H1 (cell line): ENCODE data around the gene MAPK8. TPM values are rescaled to one million over a fixed set of nuclear protein-coding genes. Genes with fewer than 3 reads are reported as not detected.

ENCODE experiments used
- CTCF ChIA-PET: fragments of 300-600 bp; sonication (Branson Sonifier 250); formaldehyde crosslinking; loops from one replicate; lab custom pipeline; 2021; ENCODE audit not compliant: partially characterized antibody; lab: Charles Lee
- POLR2A ChIA-PET: fragments of 300-600 bp; sonication (Branson Sonifier 250); formaldehyde crosslinking; loops from one replicate; lab custom pipeline; 2021; ENCODE audit warnings: inconsistent platforms; ENCODE audit not compliant: partially characterized antibody; lab: Charles Lee
- DNase-seq, 2 experiments: peaks; one replicate each; pipeline versions ENCODE4 v3.0.0 to v3.0.0-alpha.2; 2010 to 2022; ENCODE audit warnings: low spot score in 2 of 2, low read depth in 1 of 2, mixed read lengths in 1 of 2
- FAIRE-seq: peaks from 2 replicates; lab custom pipeline; 2011; peaks lifted over from hg19 to GRCh38; lab: Jason Lieb, UNC
- H2AFZ ChIP-seq: 2 replicates; pipeline ENCODE4 v1.8.1; 2012; ENCODE audit warnings: low read length, inconsistent platforms
- H2AK5ac ChIP-seq: 2 replicates; pipeline ENCODE4 v1.6.1; 2013; ENCODE audit warnings: low read depth, low read length
- H2BK120ac ChIP-seq: replicated peaks from 2 replicates; pipeline ENCODE3; 2013; ENCODE audit warnings: low read depth, low read length, inconsistent platforms
- H2BK12ac ChIP-seq: 2 replicates; pipeline ENCODE4 v1.6.1; 2013; ENCODE audit warnings: low read depth, low read length
- H2BK15ac ChIP-seq: 2 replicates; pipeline ENCODE4 v1.6.1; 2013; ENCODE audit warnings: low read length
- H2BK20ac ChIP-seq: 2 replicates; pipeline ENCODE4 v1.6.1; 2013; ENCODE audit warnings: low read length
- H2BK5ac ChIP-seq: 2 replicates; pipeline ENCODE4 v1.6.1; 2013; ENCODE audit warnings: low read depth, low read length
- H3K14ac ChIP-seq: 2 replicates; pipeline ENCODE4 v1.6.1; 2013; ENCODE audit warnings: inconsistent platforms; ENCODE audit not compliant: insufficient read length
- H3K18ac ChIP-seq: 2 replicates; pipeline ENCODE4 v1.6.1; 2013; ENCODE audit warnings: low read length; ENCODE audit errors: extremely low read depth
- H3K23ac ChIP-seq: 2 replicates; pipeline ENCODE4 v1.6.1; 2013; ENCODE audit warnings: inconsistent platforms; ENCODE audit not compliant: insufficient read length
- H3K23me2 ChIP-seq: 2 replicates; pipeline ENCODE4 v1.6.1; 2013; ENCODE audit warnings: low read depth, low read length
- H3K27ac ChIP-seq: 2 replicates; pipeline ENCODE4 v1.6.1; 2011; ENCODE audit warnings: low read depth, low read length, inconsistent platforms
- H3K27me3 ChIP-seq, 4 experiments: replicated peaks in 1 of 4; 1 replicate in 1 of 4; 2 replicates in 3 of 4; pipeline versions ENCODE4 v1.6.1 to v1.8.1; 2011 to 2013; ENCODE audit warnings: low read length in 3 of 4, mild to moderate bottlenecking in 3 of 4, inconsistent platforms in 2 of 4, mixed read lengths in 2 of 4, moderate library complexity in 1 of 4; ENCODE audit not compliant: control insufficient read depth in 3 of 4, insufficient read depth in 3 of 4; ENCODE audit errors: extremely low read depth in 1 of 4
- H3K36me3 ChIP-seq, 4 experiments: 2 replicates each; pipeline versions ENCODE4 v1.6.1 to v1.8.1; 2011 to 2013; ENCODE audit warnings: mild to moderate bottlenecking in 4 of 4, low read length in 3 of 4, moderate library complexity in 2 of 4, control low read depth in 1 of 4, inconsistent platforms in 1 of 4; ENCODE audit not compliant: insufficient read depth in 4 of 4, control insufficient read depth in 2 of 4
- H3K4ac ChIP-seq: replicated peaks from 2 replicates; pipeline ENCODE3; 2013; ENCODE audit warnings: low read length, low read depth, mixed read lengths, inconsistent platforms; ENCODE audit not compliant: insufficient read length
- H3K4me1 ChIP-seq, 4 experiments: replicated peaks in 1 of 4; 1 replicate in 1 of 4; 2 replicates in 3 of 4; pipeline versions ENCODE4 v1.6.1 to v1.8.1; 2011 to 2013; ENCODE audit warnings: low read length in 3 of 4, inconsistent platforms in 2 of 4, mixed read lengths in 1 of 4; ENCODE audit not compliant: insufficient read depth in 4 of 4, control insufficient read depth in 3 of 4
- H3K4me2 ChIP-seq, 2 experiments: 2 replicates each; pipeline versions ENCODE4 v1.6.1 to v1.8.1; 2011 to 2013; ENCODE audit warnings: low read depth in 2 of 2, low read length in 2 of 2, control low read depth in 1 of 2, inconsistent platforms in 1 of 2, mild to moderate bottlenecking in 1 of 2; ENCODE audit not compliant: insufficient read depth in 1 of 2
- H3K4me3 ChIP-seq, 4 experiments: fragments of 200-600, 300-600 bp in 1 of 4; sonication (generic), shearing (Covaris generic), sonication (Bioruptor Twin) in 1 of 4; 2 replicates each; pipeline versions ENCODE4 v1.5.1 to v1.8.1; 2011 to 2016; ENCODE audit warnings: low read length in 4 of 4, low read depth in 3 of 4, control low read depth in 2 of 4, inconsistent platforms in 2 of 4, mild to moderate bottlenecking in 2 of 4, mixed read lengths in 1 of 4, moderate library complexity in 1 of 4; ENCODE audit not compliant: insufficient read depth in 2 of 4; ENCODE audit errors: extremely low read depth in 1 of 4
- H3K56ac ChIP-seq: replicated peaks from 2 replicates; pipeline ENCODE3; 2013; ENCODE audit warnings: low read depth, mild to moderate bottlenecking, mixed read lengths, low read length, inconsistent platforms; ENCODE audit not compliant: insufficient read length
- H3K79me1 ChIP-seq: 2 replicates; pipeline ENCODE4 v1.6.1; 2013; ENCODE audit warnings: low read depth, low read length, control low read depth
- H3K79me2 ChIP-seq, 2 experiments: 2 replicates each; pipeline versions ENCODE4 v1.6.1 to v1.8.1; 2012 to 2013; ENCODE audit warnings: low read length in 2 of 2, mild to moderate bottlenecking in 2 of 2, inconsistent platforms in 1 of 2; ENCODE audit not compliant: insufficient read depth in 2 of 2, control insufficient read depth in 1 of 2
- H3K9ac ChIP-seq, 4 experiments: replicated peaks in 1 of 4; 1 replicate in 1 of 4; 2 replicates in 3 of 4; pipeline versions ENCODE4 v1.6.1 to v1.8.1; 2011 to 2013; ENCODE audit warnings: low read depth in 3 of 4, low read length in 3 of 4, control low read depth in 2 of 4, mild to moderate bottlenecking in 2 of 4, moderate library complexity in 2 of 4, inconsistent platforms in 1 of 4; ENCODE audit errors: extremely low read depth in 1 of 4
- H3K9me3 ChIP-seq, 2 experiments: 2 replicates each; pipeline versions ENCODE4 v1.6.1 to v1.8.1; 2012 to 2013; ENCODE audit warnings: mild to moderate bottlenecking in 2 of 2, moderate library complexity in 2 of 2, control low read depth in 1 of 2, inconsistent platforms in 1 of 2, low read depth in 1 of 2, low read length in 1 of 2, mixed read lengths in 1 of 2; ENCODE audit not compliant: insufficient read depth in 2 of 2
- H4K20me1 ChIP-seq, 2 experiments: replicated peaks in 1 of 2; 2 replicates each; pipeline versions ENCODE3 to v1.8.1; 2011 to 2013; ENCODE audit warnings: inconsistent platforms in 2 of 2, low read length in 2 of 2, mild to moderate bottlenecking in 1 of 2; ENCODE audit not compliant: insufficient read depth in 2 of 2, control insufficient read depth in 1 of 2
- H4K5ac ChIP-seq: 2 replicates; pipeline ENCODE4 v1.6.1; 2013; ENCODE audit warnings: low read length, low read depth, mixed read lengths, inconsistent platforms; ENCODE audit not compliant: insufficient read length
- H4K8ac ChIP-seq: 2 replicates; pipeline ENCODE4 v1.8.0; 2013; ENCODE audit warnings: mild to moderate bottlenecking, moderate library complexity, low read length, inconsistent platforms; ENCODE audit not compliant: insufficient read depth; ENCODE audit errors: extremely low read depth
- H4K91ac ChIP-seq: replicated peaks from 2 replicates; pipeline ENCODE3; 2013; ENCODE audit warnings: low read length, mixed read lengths, inconsistent platforms; ENCODE audit not compliant: insufficient read length
- BRCA1 ChIP-seq: IDR thresholded peaks from 2 replicates; pipeline ENCODE4 v1.6.1; 2012; ENCODE audit warnings: low read depth, low read length, improper control_type of control experiment
- GABPA ChIP-seq: IDR thresholded peaks from 2 replicates; pipeline ENCODE4 v1.6.1; 2011; ENCODE audit warnings: mild to moderate bottlenecking, low read length, moderate library complexity, borderline replicate concordance; ENCODE audit not compliant: insufficient read depth
- JUN ChIP-seq: IDR thresholded peaks from 2 replicates; pipeline ENCODE4 v1.6.1; 2011; ENCODE audit warnings: low read depth, mild to moderate bottlenecking, improper control_type of control experiment, low read length
- NRF1 ChIP-seq: IDR thresholded peaks from 2 replicates; pipeline ENCODE4 v1.6.1; 2011; ENCODE audit warnings: mild to moderate bottlenecking, low read depth, low read length, improper control_type of control experiment
- RAD21 ChIP-seq, 2 experiments: IDR thresholded peaks in 1 of 2; conservative IDR thresholded peaks in 1 of 2; 2 replicates each; pipeline ENCODE4 v1.6.1; 2011; ENCODE audit warnings: low read depth in 2 of 2, low read length in 2 of 2, improper control_type of control experiment in 1 of 2, inconsistent platforms in 1 of 2, mild to moderate bottlenecking in 1 of 2, moderate library complexity in 1 of 2
- SIN3A ChIP-seq, 2 experiments: IDR thresholded peaks in 1 of 2; conservative IDR thresholded peaks in 1 of 2; 2 replicates each; pipeline ENCODE4 v1.6.1; 2011 to 2012; ENCODE audit warnings: low read length in 2 of 2, improper control_type of control experiment in 1 of 2, low read depth in 1 of 2, mild to moderate bottlenecking in 1 of 2
- TAF7 ChIP-seq: optimal IDR thresholded peaks from 2 replicates; pipeline ENCODE3; 2011; ENCODE audit warnings: low read depth, mild to moderate bottlenecking, inconsistent platforms, low read length, moderate library complexity, borderline replicate concordance
- WGBS, 2 experiments: shearing (Covaris generic) in 1 of 2; methylation state at CpG; one replicate each; pipeline versions ENCODE4 v1.1.6 to v1.1.7; 2013 to 2015; ENCODE audit warnings: low lambda C conversion rate in 2 of 2, mixed read lengths in 2 of 2, inconsistent platforms in 1 of 2, low coverage in 1 of 2, missing lambda C conversion rate in 1 of 2; ENCODE audit not compliant: insufficient replicate concordance in 2 of 2, insufficient coverage in 1 of 2, insufficient read length in 1 of 2; ENCODE audit errors: extremely low coverage in 1 of 2, missing lambda C conversion rate in 1 of 2; 5-methylcytosine and 5-hydroxymethylcytosine counted together
- polyA plus RNA-seq, 7 experiments: library from polyadenylated mRNA; depleted of rRNA in 3 of 7; stranded (reverse) in 5 of 7; unstranded in 2 of 7; fragments of >200 nt in 5 of 7; fragments of 200-250 nt in 2 of 7; gene quantifications; 1 replicate in 5 of 7; 2 replicates in 1 of 7; 4 replicates in 1 of 7; pipeline versions ENCODE4 v1.2.1 to v1.2.3, GENCODE V29; 2011 to 2013; ENCODE audit warnings: missing spikeins in 2 of 7, mixed read lengths in 2 of 7
- total RNA-seq: library from RNA; stranded (reverse); fragmentation: NEBNext Ultra II Directional; extraction: Animal tissue kit (Norgen Biotek cat#: 25700); gene quantifications from 2 replicates; pipeline ENCODE4 v1.2.1, GENCODE V29; 2021

MAPK8 gene
- total and polyA plus RNA-seq, 2 of the 8 experiments (the other 6 are each of a cell fraction or from before 2014, with no cell fraction given), result 23.3 to 71.3 TPM

- Histone ChIP-seq H3K79me1 (no peaks in the 10 kb centered on the region; the same call in 1 of the 2 replicates), H3K4ac (no peak overlapping the region), H3K4me2 (no peak overlapping the region), H3K27me3 (no peaks in the 10 kb centered on the region), H2BK5ac (no peak overlapping the region), H4K20me1 (peaks cover 0 to 3% of the 10 kb centered on the region in 2 experiments), H4K91ac (no peak overlapping the region), H2BK12ac (no peak overlapping the region), H3K4me1 (no peaks in the 10 kb centered on the region; a peak in 1 of 7 replicates), H3K23me2 (no peaks in the 10 kb centered on the region), H3K9me3 (no peaks in the 10 kb centered on the region), H2BK120ac (no peak overlapping the region), H3K79me2 (peaks cover 0 to 69% of the 10 kb centered on the region in 2 experiments; a peak in 2 of 4 replicates), H3K36me3 (no peaks in the 10 kb centered on the region), H3K18ac (no peak overlapping the region), H4K5ac (no peak overlapping the region), H3K23ac (no peak overlapping the region), H2BK15ac (no peak overlapping the region), H3K14ac (no peak overlapping the region), H2AFZ (no peak overlapping the region), H3K4me3 (no peak overlapping the region), H2AK5ac (no peak overlapping the region), H2BK20ac (no peak overlapping the region), H3K27ac (no peak overlapping the region), H3K56ac (no peak overlapping the region), H3K9ac (no peak overlapping the region), H4K8ac (no peak overlapping the region)
- POLR2A ChIA-PET, result no interaction called here
- FAIRE-seq (no peak), DNase-seq (no peak)
- CTCF ChIA-PET, result interaction anchor here (0.6 kb wide), 1 partner anchor 199 kb away, joined by 3 read pairs; no protein-coding TSS in a partner anchor
- WGBS, 2 experiments, result 86% methylated on average over 5 of the region's 5 CpGs; no CpG with 5 or more reads in 1 of the 2 experiments
- TF ChIP-seq NRF1 (no peak), SIN3A (conservative IDR thresholded peaks at IDR 0.05 in 1 of 2, IDR thresholded peaks at IDR 0.05 in 1 of 2; ENCODE audit: low read depth in 1 of 2, low read length in 2 of 2) (no peak), RAD21 (IDR thresholded peaks at IDR 0.05 in 1 of 2, conservative IDR thresholded peaks at IDR 0.05 in 1 of 2; ENCODE audit: low read depth in 2 of 2, low read length in 2 of 2) (no peak), BRCA1 (no peak), GABPA (no peak), TAF7 (no peak), JUN (no peak)
These were observed 52.4 kb downstream of the MAPK8 start for GRCh38 chr10:48358838-48359237.
